Measurements from ENCODE around the gene MIDN.
"Not testable (repeated sequence)": the region's sequence is repeated elsewhere in the genome, so short reads cannot be mapped to it uniquely, and the experiment has no call there.

Gene MIDN

GRCh38 chr19:1248139-1248785, at the start of gene MIDN:
MIDN (plus strand) TSS chr19:1248583; CDS start chr19:1250297, 1,714 bp downstream.
- peak; percentile 78 to 86 for DNase-seq

GRCh38 chr19:1199531-1199930, 48.9 kb upstream of the MIDN start:
- DNase-seq = no peak

- DNase-seq = not testable (repeated sequence)
These were observed 47.8 kb upstream of the MIDN start for GRCh38 chr19:1200614-1201013.

- DNase-seq = peak; percentile 97 to 100
These were observed 43.0 kb upstream of the MIDN start, which contains the start of gene STK11 for GRCh38 chr19:1205114-1206099. STK11 (plus strand) TSS chr19:1205778; CDS start chr19:1206914, 1,136 bp downstream.

- peak; percentile 21 to 23 for DNase-seq
These were observed 42.1 kb upstream of the MIDN start for GRCh38 chr19:1206150-1206863.

- DNase-seq = peak; percentile 13 to 18
These were observed 41.4 kb upstream of the MIDN start for GRCh38 chr19:1206864-1207450.

- DNase-seq = not testable (repeated sequence)
These were observed 39.6 kb upstream of the MIDN start for GRCh38 chr19:1208830-1209229.

GRCh38 chr19:1210227-1210538, 38.2 kb upstream of the MIDN start:
- DNase-seq = no peak

- DNase-seq = peak in 1 of 2 donors; percentile 9
These were observed 36.7 kb upstream of the MIDN start for GRCh38 chr19:1211494-1212234.

GRCh38 chr19:1213391-1214286, 34.7 kb upstream of the MIDN start:
- DNase-seq = peak; percentile 90 to 91

- no peak for DNase-seq
These were observed 34.0 kb upstream of the MIDN start for GRCh38 chr19:1214299-1214861.

GRCh38 chr19:1214862-1215731, 33.3 kb upstream of the MIDN start:
- no peak for DNase-seq

GRCh38 chr19:1216756-1217155, 31.6 kb upstream of the MIDN start:
- DNase-seq = no peak

GRCh38 chr19:1217366-1217765, 31.0 kb upstream of the MIDN start:
- no peak for DNase-seq

- no peak for DNase-seq
These were observed 29.4 kb upstream of the MIDN start for GRCh38 chr19:1218751-1219567.

- no peak for DNase-seq
These were observed 28.5 kb upstream of the MIDN start for GRCh38 chr19:1219786-1220476.

- DNase-seq = no peak
These were observed 27.9 kb upstream of the MIDN start for GRCh38 chr19:1220477-1220930.
